Smooth muscle cell of bladder (primary cell): ENCODE measurements around the gene TMEM190. TPM values are rescaled to one million over a fixed set of nuclear protein-coding genes. Genes with fewer than 3 reads are reported as not detected.

Experiments
- total RNA-seq: library from RNA; depleted of rRNA; stranded (reverse); fragments of >200 nt; gene quantifications from 2 replicates; pipeline ENCODE4 v1.2.3, GENCODE V29; 2014

Gene TMEM190
- 0.28 TPM in 1 of 2 replicates, not detected in the other for total RNA-seq

DNA sequence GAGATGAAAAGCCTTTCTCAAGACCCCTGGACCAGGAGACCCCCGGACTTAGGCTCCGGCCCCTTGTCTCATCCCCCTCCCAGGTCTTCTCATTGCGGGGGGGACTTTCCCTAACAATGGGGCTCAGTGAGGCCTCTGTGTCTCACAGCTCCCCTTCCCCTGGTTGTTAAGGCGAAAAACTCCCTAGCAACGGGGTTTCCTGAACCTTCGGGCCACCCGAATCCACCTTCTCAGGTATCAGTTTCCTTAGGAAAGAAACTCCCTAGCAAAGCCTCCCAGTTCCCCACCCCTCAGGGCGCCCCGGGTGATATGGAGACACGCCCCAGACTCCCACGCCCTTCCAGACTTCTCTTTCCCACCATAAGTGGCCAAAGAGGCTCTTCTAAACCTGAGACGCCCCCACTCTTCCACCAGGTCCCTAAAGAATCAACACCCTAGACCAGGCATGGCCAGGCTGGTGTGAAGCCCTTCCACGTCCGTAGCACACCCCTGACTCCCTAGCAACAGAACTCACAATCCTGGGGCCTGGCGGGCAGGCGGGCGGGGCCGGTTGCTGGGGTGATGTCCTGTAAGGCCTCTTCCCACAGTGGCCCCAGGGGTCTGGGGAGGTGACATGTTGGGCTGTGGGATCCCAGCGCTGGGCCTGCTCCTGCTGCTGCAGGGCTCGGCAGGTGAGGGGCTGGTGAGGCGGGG is at the start of gene TMEM190:
Gene TMEM190 (plus strand): TSS at position 586 of the 693 bp plus-strand sequence. CDS start 28 bp downstream, at position 614.

DNA sequence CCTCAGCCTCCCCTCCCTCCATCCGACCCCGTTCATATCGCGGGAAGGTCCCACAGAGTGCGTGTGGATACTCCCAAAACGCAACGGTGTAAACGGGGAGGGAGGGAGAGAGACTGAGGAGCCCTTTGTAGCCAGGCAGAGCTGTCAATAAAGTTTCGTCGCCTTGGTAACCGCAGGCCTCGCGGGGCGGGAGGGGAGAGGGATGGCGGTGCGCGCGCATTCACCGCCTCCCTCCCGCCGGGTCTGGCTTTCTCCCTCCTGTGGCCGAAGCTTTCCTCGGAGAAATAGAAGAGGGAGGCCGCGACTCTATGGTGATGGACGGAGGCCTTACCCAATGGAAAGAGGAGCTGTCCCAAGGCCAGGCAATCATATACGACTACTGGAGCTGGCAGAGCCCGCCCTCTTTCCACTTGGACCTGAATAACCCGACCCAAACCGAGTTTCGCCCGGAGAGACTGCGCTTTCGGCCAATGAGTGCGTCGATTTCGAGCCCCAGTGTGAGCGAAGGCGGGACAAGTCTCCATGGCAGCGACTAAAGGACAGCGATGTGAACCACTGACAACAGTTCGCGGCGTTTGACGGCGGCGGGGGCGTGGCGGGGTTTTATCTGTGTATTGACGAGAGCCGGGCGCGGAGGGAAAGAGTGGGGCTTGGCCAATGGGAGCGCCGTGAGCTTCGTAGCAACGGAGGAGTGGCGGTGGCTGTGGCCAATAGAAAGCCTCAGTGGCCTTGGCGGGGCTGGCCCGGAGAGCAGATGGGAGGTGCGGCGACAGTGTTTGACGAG is 37.3 kb upstream of the TMEM190 start, which contains the start of gene KMT5C:
Gene KMT5C (plus strand): TSS at position 772 of the 784 bp plus-strand sequence. CDS start 2,061 bp downstream, outside the sequence.

GRCh38 chr19:55354698-55355212 is 21.9 kb upstream of the TMEM190 start, which contains the start of gene COX6B2:
Gene COX6B2, minus strand, starts transcription at chr19:55354719. Its CDS starts 198 bp downstream, at chr19:55354521.

DNA sequence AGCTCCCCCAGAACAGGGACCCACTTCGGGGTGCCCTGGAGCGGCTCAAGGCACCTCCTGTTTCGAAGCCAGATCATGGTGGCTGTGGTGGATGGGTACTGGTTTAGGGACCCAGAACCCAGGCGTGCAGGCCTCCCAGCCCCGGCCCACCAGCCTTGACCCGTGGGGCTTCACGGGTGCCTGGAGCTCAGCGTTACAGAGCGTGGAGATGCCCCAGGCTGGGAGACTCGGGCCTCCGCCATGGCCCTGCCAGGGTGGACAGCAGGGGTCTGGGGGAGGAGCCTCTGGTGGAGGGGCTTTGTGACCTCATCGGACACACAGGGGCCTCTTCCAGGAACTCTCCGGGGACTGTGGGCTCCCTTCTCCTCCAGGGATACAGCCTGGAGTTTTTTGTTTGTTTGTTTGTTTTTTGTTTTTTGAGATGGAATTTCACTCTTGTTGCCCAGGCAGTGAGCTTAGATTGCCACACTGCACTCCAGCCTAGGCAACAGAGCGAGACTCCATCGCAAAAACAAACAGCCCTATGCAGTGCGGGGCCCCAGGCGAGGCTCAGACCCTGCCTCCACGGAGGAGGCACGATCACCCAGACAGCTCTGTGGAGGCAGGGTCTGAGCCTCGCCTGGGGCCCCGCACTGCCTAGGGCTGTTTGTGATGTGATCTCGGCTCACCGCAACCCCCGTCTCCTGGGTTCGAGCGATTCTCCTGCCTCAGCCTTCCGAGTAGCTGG is 13.5 kb upstream of the TMEM190 start, which contains the start of gene GARIN5B:
Gene GARIN5B (minus strand): TSS at position 271 of the 727 bp plus-strand sequence. CDS start 194 bp downstream, at position 77.

DNA sequence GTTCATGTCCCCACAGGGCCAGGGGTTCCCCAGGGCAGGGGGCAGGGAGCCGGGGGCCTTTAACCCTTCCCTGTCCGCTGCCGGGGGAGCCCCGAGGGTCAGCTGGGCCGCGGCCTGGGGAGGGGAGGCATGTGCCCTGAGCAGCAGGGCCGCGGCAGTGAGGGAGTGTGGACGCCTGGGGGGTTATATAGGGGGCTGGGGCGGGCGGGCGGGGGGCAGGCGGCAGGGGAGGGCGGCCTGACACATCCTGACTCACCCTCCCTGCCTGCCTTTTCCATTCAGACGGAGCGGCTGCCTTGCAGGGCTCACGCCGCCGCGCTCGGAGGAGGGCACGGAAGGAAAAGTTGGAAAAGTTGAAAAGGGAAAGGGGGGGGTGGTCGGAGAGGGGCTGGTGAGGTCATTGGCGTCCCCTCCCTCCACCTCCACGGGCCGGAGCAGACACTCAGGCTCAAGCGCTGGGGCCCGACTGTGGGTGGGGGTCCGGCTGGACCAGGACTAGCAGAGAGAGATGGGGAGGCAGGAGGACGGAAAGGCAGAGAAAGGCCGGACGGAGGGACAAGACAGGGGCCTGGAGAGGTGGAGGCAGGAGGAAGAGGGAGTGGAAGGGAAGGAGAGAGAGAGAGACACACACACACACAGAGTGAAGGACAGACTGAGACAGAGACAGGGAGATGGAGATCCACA is 6.2 kb upstream of the TMEM190 start, which contains the start of gene IL11:
Gene IL11 (minus strand): TSS at position 159 of the 684 bp plus-strand sequence. CDS start 153 bp downstream, at position 6.

DNA sequence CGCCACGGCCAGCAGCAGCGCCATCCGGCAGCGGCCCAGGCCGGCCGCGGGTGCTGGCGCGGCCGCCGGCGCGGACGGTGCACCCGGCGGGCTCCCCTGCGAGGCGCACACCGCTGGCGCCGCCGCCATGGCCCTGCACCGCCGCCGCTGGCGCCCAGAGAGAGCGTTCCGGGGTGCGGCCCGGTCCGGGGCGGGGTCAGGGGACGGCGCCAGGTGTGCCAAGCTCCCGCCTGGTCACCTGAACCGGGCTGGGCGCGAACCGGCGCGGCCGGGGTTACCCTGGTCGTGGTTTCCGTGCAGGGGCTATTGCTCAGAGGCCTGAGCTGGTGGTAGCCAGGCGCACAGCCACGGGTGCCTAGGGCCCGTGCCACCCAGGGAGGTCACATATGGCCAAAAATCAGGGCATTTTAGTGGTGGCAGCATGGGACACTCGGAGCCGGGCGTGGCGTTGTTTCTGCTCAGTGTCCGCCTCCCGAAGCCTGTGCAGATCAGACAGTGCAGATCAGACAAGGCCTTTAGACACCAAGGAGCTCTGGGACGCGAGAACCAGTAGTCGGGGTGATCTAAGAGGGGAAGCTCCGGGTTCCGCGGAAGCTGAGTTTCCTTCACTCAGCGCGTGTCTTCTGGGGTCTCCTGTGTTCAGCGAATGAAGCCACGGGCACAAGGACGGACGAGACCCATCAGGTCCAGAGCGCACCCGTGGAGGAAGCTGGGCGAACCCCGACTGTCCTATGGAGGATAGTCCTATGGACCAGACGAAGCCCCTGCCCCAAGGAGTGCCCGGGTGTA is 7.7 kb downstream of the TMEM190 start, which contains the start of gene TMEM238:
Gene TMEM238 (minus strand): TSS at position 162 of the 789 bp plus-strand sequence. CDS start 33 bp downstream, at position 129.

DNA sequence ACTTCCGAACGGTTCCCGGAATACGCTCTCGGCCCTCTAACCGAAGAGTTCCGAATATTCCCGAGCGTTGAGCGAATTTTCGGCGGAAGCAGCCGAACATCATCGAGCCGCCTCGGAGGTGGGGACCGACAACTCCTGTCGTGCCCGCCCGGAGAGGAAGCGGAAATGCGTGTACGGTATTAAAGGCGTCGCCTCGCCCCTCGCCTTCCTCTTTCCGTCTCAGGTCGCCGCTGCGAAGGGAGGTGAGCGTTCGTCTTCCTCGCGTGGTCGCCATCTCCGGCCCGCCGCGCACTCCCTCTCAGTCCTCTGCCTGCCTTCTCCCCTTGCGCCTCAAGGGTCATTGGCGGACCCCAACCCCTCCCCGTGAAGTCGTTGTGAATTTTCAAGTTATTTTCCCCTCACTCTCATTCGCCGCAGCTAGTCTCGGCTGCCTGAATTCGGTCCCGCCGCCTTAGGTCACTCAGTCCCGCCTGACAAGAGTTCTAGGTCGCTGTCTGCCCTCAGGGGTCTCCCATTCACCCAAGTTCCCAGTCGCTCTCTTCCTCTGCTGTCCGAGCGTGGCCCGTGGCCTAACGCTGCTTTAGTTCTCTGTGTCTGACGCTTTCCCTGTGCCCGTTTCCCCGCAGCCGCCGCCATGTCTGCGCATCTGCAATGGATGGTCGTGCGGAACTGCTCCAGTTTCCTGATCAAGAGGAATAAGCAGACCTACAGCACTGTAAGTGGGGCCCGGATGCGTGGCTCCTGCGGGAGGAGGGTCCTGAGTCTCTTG is 9.3 kb downstream of the TMEM190 start, which contains the start of gene RPL28:
Gene RPL28 (plus strand): TSS at position 209 of the 769 bp plus-strand sequence. CDS start 426 bp downstream, at position 635.

DNA sequence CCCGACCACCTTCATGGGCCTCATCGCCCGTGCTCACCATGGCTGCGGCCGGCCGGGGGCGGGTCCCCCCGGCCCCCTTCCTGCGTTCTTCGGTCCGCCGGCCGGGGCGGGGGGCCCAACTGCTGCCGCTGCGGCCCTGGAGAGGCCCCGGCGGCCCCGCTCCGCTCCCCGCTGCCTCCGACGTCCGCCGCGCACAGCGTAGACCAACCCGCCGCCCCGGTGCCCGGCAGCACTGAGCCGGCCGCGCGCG is 30.8 kb downstream of the TMEM190 start, which contains the start of gene UBE2S:
Gene UBE2S (minus strand): TSS at position 239 of the 250 bp plus-strand sequence. CDS start 199 bp downstream, at position 40.

Other genes with a start within 250 kb of the TMEM190 start
- 1.6 and 2.7 TPM in 2 replicates for gene TNNT1, start 227.6 kb upstream of the TMEM190 start, total RNA-seq
- gene TNNI3, start 219.1 kb upstream of the TMEM190 start, total RNA-seq: 0.18 TPM in 1 of 2 replicates, not detected in the other
- 0.09 and 0.14 TPM in 2 replicates for gene DNAAF3, start 210.2 kb upstream of the TMEM190 start, total RNA-seq
- gene SYT5, start 196.5 kb upstream of the TMEM190 start, total RNA-seq: under 0.01 and 0.09 TPM in 2 replicates
- gene PTPRH, start 167.3 kb upstream of the TMEM190 start, total RNA-seq: 2.1 and 5.5 TPM in 2 replicates
- gene TMEM86B, start 148.1 kb upstream of the TMEM190 start, total RNA-seq: 1.1 and 1.2 TPM in 2 replicates
- gene PPP6R1, start 117.8 kb upstream of the TMEM190 start, total RNA-seq: 17.2 and 26.1 TPM in 2 replicates
- 18.1 and 19.1 TPM in 2 replicates for gene HSPBP1, start 96.7 kb upstream of the TMEM190 start, total RNA-seq
- gene BRSK1, start 92.8 kb upstream of the TMEM190 start, total RNA-seq: 4.4 and 6.6 TPM in 2 replicates
- gene TMEM150B, start 51.5 kb upstream of the TMEM190 start, total RNA-seq: not detected in 2 replicates
- gene KMT5C, start 37.0 kb upstream of the TMEM190 start, total RNA-seq: 8.1 and 8.4 TPM in 2 replicates
- under 0.01 TPM in 1 of 2 replicates, not detected in the other for gene COX6B2, start 22.1 kb upstream of the TMEM190 start, total RNA-seq
- not detected in 2 replicates for gene GARIN5B, start 13.6 kb upstream of the TMEM190 start, total RNA-seq
- gene IL11, start 6.4 kb upstream of the TMEM190 start, total RNA-seq: 5.4 and 8.0 TPM in 2 replicates
- 0.14 and 0.18 TPM in 2 replicates for gene TMEM238, start 7.5 kb downstream of the TMEM190 start, total RNA-seq
- 239 and 254 TPM in 2 replicates for gene RPL28, start 9.1 kb downstream of the TMEM190 start, total RNA-seq
- gene UBE2S, start 31.0 kb downstream of the TMEM190 start, total RNA-seq: 26.6 and 57.3 TPM in 2 replicates
- not detected in 2 replicates for gene SHISA7, start 66.5 kb downstream of the TMEM190 start, total RNA-seq
- 44.5 and 55.9 TPM in 2 replicates for gene ISOC2, start 84.8 kb downstream of the TMEM190 start, total RNA-seq
- not detected in 2 replicates for gene C19orf85, start 87.9 kb downstream of the TMEM190 start, total RNA-seq
- 0.57 and 1.3 TPM in 2 replicates for gene ZNF628, start 99.8 kb downstream of the TMEM190 start, total RNA-seq
- gene NAT14, start 108.4 kb downstream of the TMEM190 start, total RNA-seq: 14.9 and 20.9 TPM in 2 replicates
- gene SSC5D, start 111.6 kb downstream of the TMEM190 start, total RNA-seq: 5.4 and 18.1 TPM in 2 replicates
- not detected in 2 replicates for gene SBK2, start 160.3 kb downstream of the TMEM190 start, total RNA-seq
- 0.09 TPM in 1 of 2 replicates, not detected in the other for gene SBK3, start 168.7 kb downstream of the TMEM190 start, total RNA-seq
- gene ZNF579, start 204.0 kb downstream of the TMEM190 start, total RNA-seq: 2.1 and 2.8 TPM in 2 replicates
- 1.6 and 2.7 TPM in 2 replicates for gene FIZ1, start 222.7 kb downstream of the TMEM190 start, total RNA-seq
- 9.1 and 9.5 TPM in 2 replicates for gene ZNF524, start 223.5 kb downstream of the TMEM190 start, total RNA-seq
- gene ZNF865, start 228.8 kb downstream of the TMEM190 start, total RNA-seq: 0.43 and 0.55 TPM in 2 replicates
- gene ZNF784, start 247.7 kb downstream of the TMEM190 start, total RNA-seq: 3.8 and 4.0 TPM in 2 replicates